K562 (cell line): ENCODE data around the gene RTP5. TPM values are rescaled to one million over a fixed set of nuclear protein-coding genes. Genes with fewer than 3 reads are reported as not detected.

Source experiments
- ATF7 ChIP-seq: fragments of 450-650 bp; IDR thresholded peaks from 2 replicates; pipeline ENCODE4 v1.7.1; 2014; ENCODE audit warnings: mild to moderate bottlenecking, moderate library complexity
- BRD9 ChIP-seq: fragments of 450-650 bp; IDR thresholded peaks from 2 replicates; pipeline ENCODE4 v1.6.1; 2018; ENCODE audit warnings: low read depth; ENCODE audit not compliant: partially characterized antibody
- HNRNPH1 ChIP-seq: fragments of 200-400 bp; formaldehyde crosslinking; optimal IDR thresholded peaks from 2 replicates; pipeline ENCODE3; 2017; ENCODE audit warnings: low read depth, mild to moderate bottlenecking, low read length, moderate library complexity
- JUND ChIP-seq, 2 experiments: IDR thresholded peaks; 2 replicates in 1 of 2; 3 replicates in 1 of 2; pipeline ENCODE4 v1.6.1; 2011; ENCODE audit warnings: borderline replicate concordance in 2 of 2, low read depth in 2 of 2, low read length in 2 of 2, improper control_type of control experiment in 1 of 2, missing biosample characterization in 1 of 2, missing genetic modification characterization in 1 of 2, missing genetic modification reagents in 1 of 2
- MTA1 ChIP-seq: fragments of 450-650 bp; IDR thresholded peaks from 2 replicates; pipeline ENCODE4 v1.6.1; 2017; ENCODE audit warnings: borderline replicate concordance
- NCOR1 ChIP-seq: fragments of 450-650 bp; IDR thresholded peaks from 2 replicates; pipeline ENCODE4 v1.6.1; 2016; ENCODE audit warnings: mild to moderate bottlenecking, moderate library complexity
- RNF219 ChIP-seq: fragments of 250-450 bp; sonication (Bioruptor Pico); IDR thresholded peaks from 2 replicates; pipeline ENCODE4 v1.5.0; 2022; ENCODE audit warnings: mild to moderate bottlenecking
- SIX5 ChIP-seq, 2 experiments: IDR thresholded peaks; 2 replicates each; pipeline ENCODE4 v1.6.1; 2011; ENCODE audit warnings: low read length in 2 of 2, borderline replicate concordance in 1 of 2, low read depth in 1 of 2, mild to moderate bottlenecking in 1 of 2, moderate library complexity in 1 of 2; ENCODE audit not compliant: insufficient read depth in 1 of 2
- STAT5B ChIP-seq: fragments of 250-450 bp; sonication (Bioruptor Pico); IDR thresholded peaks from 2 replicates; pipeline ENCODE4 v1.8.0; 2021; ENCODE audit warnings: mild to moderate bottlenecking, inconsistent platforms
- SUPT5H ChIP-seq: fragments of 450-650 bp; IDR thresholded peaks from 2 replicates; pipeline ENCODE4 v1.6.1; 2016
- ZBTB40 ChIP-seq, 2 experiments: fragments of 450-650 bp in 1 of 2; sonication (generic) in 1 of 2; formaldehyde crosslinking in 1 of 2; IDR thresholded peaks; 2 replicates each; pipeline versions ENCODE4 v1.7.1 to v1.9.0; 2016 to 2022; ENCODE audit warnings: inconsistent platforms in 1 of 2, mild to moderate bottlenecking in 1 of 2, missing genetic modification reagents in 1 of 2
- polyA plus RNA-seq, 8 experiments: library from polyadenylated mRNA; depleted of rRNA in 4 of 8; stranded (reverse) in 5 of 8; unstranded in 3 of 8; fragments of >200 nt; fragmentation: Nextera tagmentation in 2 of 8; fragmentation: Illumina TruSeq in 1 of 8; extraction: Ambion mirVana in 2 of 8; extraction: Trizol in 1 of 8; gene quantifications; 2 replicates each; pipeline versions ENCODE4 v1.2.1 to v1.2.3, GENCODE V29; 2011 to 2014; ENCODE audit warnings: inconsistent platforms in 1 of 8, missing spikeins in 1 of 8
- total RNA-seq, 7 experiments: library from RNA; depleted of rRNA in 6 of 7; stranded (reverse); fragments of >200 nt in 6 of 7; fragmentation: Illumina TruSeq in 2 of 7; extraction: Trizol in 2 of 7; gene quantifications; 2 replicates each; pipeline versions ENCODE4 v1.2.1 to v1.2.3, GENCODE V29; 2011 to 2021; ENCODE audit warnings: low replicate concordance in 1 of 7

RTP5 gene
- total and polyA plus RNA-seq, 9 of the 15 experiments (the other 6 are each of a cell fraction or from before 2014, with no cell fraction given), result not detected

GRCh38 chr2:241892299-241893137, 23.0 kb downstream of the RTP5 start (continued):
- no peak for TF ChIP-seq RNF219 (CRISPR knock-in tag)
- TF ChIP-seq BRD9, result no peak
- TF ChIP-seq MTA1, result peak; percentile 78; the same call in 1 of the 2 replicates
- TF ChIP-seq SIX5 (IDR thresholded peaks at IDR 0.05; ENCODE audit: borderline replicate concordance in 1 of 2, insufficient read depth in 1 of 2, low read depth in 1 of 2, low read length in 2 of 2), result no peak
- peak; percentile 76 for TF ChIP-seq NCOR1
- peak; percentile 50; the same call in 1 of the 2 replicates for TF ChIP-seq ATF7
- no peak for TF ChIP-seq HNRNPH1
- peak; percentile 76 for TF ChIP-seq JUND (IDR thresholded peaks at IDR 0.05; ENCODE audit: borderline replicate concordance, low read depth, low read length)
- peak; percentile 83; the same call in 2 of the 3 replicates for TF ChIP-seq JUND (tag; IDR thresholded peaks at IDR 0.05; ENCODE audit: borderline replicate concordance, low read depth, low read length)
- no peak for TF ChIP-seq STAT5B (CRISPR knock-in tag)
- no peak for TF ChIP-seq SUPT5H
- TF ChIP-seq ZBTB40 (IDR thresholded peaks at IDR 0.05), result no peak
- TF ChIP-seq ZBTB40 (CRISPR knock-in tag; IDR thresholded peaks at IDR 0.05), result no peak
